GM13977 (cell line): ENCODE measurements around the gene CHAF1A.

Source experiments
- DNase-seq: peaks from one replicate; pipeline ENCODE4 v3.0.0; 2012; ENCODE audit warnings: low spot score
- CTCF ChIP-seq: IDR thresholded peaks from 2 replicates; pipeline ENCODE4 v1.5.1; 2012; ENCODE audit warnings: mild to moderate bottlenecking, control low read depth; ENCODE audit not compliant: insufficient read depth; ENCODE audit errors: extremely low read depth, missing control alignments
- in situ Hi-C: fragments of 300-500 bp; cut with MboI; formaldehyde crosslinking; loops from one replicate; pipeline ENCODE4 v1.12.0; 2022; ENCODE audit warnings: low sequenced_read_pairs, low pct_unique_long_range_greater_than_20kb, mixed read lengths, inconsistent platforms; ENCODE audit not compliant: unreplicated experiment

Gene CHAF1A

GRCh38 chr19:4482721-4483364 lies 80.4 kb downstream of the CHAF1A start:
- in situ Hi-C loops: no loop called here
- no peak for TF ChIP-seq CTCF
- no peak for DNase-seq

GRCh38 chr19:4483385-4483784 lies 80.9 kb downstream of the CHAF1A start:
- DNase-seq: no peak
- TF ChIP-seq CTCF: no peak
- in situ Hi-C loops: no loop called here

GRCh38 chr19:4487572-4487971 lies 85.1 kb downstream of the CHAF1A start:
- DNase-seq: no peak
- TF ChIP-seq CTCF: no peak
- in situ Hi-C loops: no loop called here

- TF ChIP-seq CTCF: no peak
- in situ Hi-C loops: no loop called here
- DNase-seq: no peak
Measured at GRCh38 chr19:4488496-4488895, 86.1 kb downstream of the CHAF1A start.

- in situ Hi-C loops: no loop called here
- TF ChIP-seq CTCF: no peak
- no peak for DNase-seq
Measured at GRCh38 chr19:4491446-4491845, 89.0 kb downstream of the CHAF1A start.

GRCh38 chr19:4492337-4493103 lies 90.1 kb downstream of the CHAF1A start:
- no peak for TF ChIP-seq CTCF
- in situ Hi-C loops: no loop called here
- DNase-seq: no peak
